Stimulated activated CD4-positive, alpha-beta T cell treated with anti-CD3 and anti-CD28 coated beads, Interleukin-12 subunit alpha, Interleukin-12 subunit beta, amount 100 ng/mL, for 48 hours (primary cell): Measurements from ENCODE around the gene RBM19.
"Not testable (repeated sequence)": the region's sequence is repeated elsewhere in the genome, so short reads cannot be mapped to it uniquely, and the experiment has no call there.

Source experiments
- DNase-seq, 3 donors: peaks; one replicate each; pipeline ENCODE4 v3.0.0-alpha.2; 2020; ENCODE audit warnings: low read depth in 2 of 3, low spot score in 1 of 3

Gene RBM19

GRCh38 chr12:113965951-113966797 lies at the start of gene RBM19:
Gene RBM19 (minus strand): TSS chr12:113966325. CDS start chr12:113966227, 98 bp downstream.
- DNase-seq: peak; percentile 94 to 96 (median 94)

GRCh38 chr12:114015851-114016250 lies 49.7 kb upstream of the RBM19 start:
- DNase-seq: no peak

- DNase-seq: no peak
Observed at GRCh38 chr12:114013575-114014345, 47.6 kb upstream of the RBM19 start.

- no peak for DNase-seq
Observed at GRCh38 chr12:114012744-114013431, 46.8 kb upstream of the RBM19 start.

- no peak for DNase-seq
Observed at GRCh38 chr12:114011711-114012110, 45.6 kb upstream of the RBM19 start.

GRCh38 chr12:114006482-114007425 lies 40.6 kb upstream of the RBM19 start:
- no peak for DNase-seq

- DNase-seq: no peak
Observed at GRCh38 chr12:114004402-114004801, 38.3 kb upstream of the RBM19 start.

- no peak for DNase-seq
Observed at GRCh38 chr12:114003286-114003685, 37.2 kb upstream of the RBM19 start.

- no peak for DNase-seq
Observed at GRCh38 chr12:114001511-114002340, 35.6 kb upstream of the RBM19 start.

GRCh38 chr12:114000861-114001260 lies 34.7 kb upstream of the RBM19 start:
- DNase-seq: no peak

GRCh38 chr12:114000261-114000660 lies 34.1 kb upstream of the RBM19 start:
- DNase-seq: not testable (repeated sequence)

GRCh38 chr12:113997365-113997764 lies 31.2 kb upstream of the RBM19 start:
- no peak for DNase-seq

GRCh38 chr12:113996026-113996425 lies 29.9 kb upstream of the RBM19 start:
- DNase-seq: no peak

GRCh38 chr12:113994051-113994450 lies 27.9 kb upstream of the RBM19 start:
- no peak for DNase-seq

GRCh38 chr12:113992751-113993150 lies 26.6 kb upstream of the RBM19 start:
- not testable (repeated sequence) for DNase-seq

GRCh38 chr12:113991224-113992044 lies 25.3 kb upstream of the RBM19 start:
- DNase-seq: no peak

- DNase-seq: no peak
Observed at GRCh38 chr12:113990250-113991223, 24.4 kb upstream of the RBM19 start.

GRCh38 chr12:113988976-113989375 lies 22.9 kb upstream of the RBM19 start:
- DNase-seq: no peak
